HuH-7 (cell line): ENCODE measurements around the gene NMNAT3.

Source experiments
- DNase-seq: peaks from one replicate; pipeline ENCODE4 v3.0.0; 2011; ENCODE audit warnings: low spot score

Gene NMNAT3

DNA sequence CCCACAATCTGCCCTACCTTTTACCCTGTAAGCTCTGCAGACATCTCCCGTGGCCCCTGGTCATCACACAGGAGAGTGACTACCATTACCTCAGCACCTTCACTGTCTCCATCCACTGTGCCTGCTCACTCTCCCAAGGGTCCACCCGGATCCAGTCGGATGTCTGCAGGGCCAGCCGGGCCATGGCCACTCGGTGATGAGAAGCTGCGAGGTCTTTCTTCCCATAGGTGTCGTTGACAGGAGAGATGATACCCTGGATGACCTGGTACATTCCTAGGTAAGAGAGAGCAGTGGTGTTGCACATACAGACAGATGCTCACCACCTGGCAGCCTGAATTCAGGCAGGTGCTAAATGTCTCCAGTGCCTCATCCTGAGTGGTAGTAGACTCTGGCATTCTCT lies 99.0 kb downstream of the NMNAT3 start:
- no peak for DNase-seq

DNA sequence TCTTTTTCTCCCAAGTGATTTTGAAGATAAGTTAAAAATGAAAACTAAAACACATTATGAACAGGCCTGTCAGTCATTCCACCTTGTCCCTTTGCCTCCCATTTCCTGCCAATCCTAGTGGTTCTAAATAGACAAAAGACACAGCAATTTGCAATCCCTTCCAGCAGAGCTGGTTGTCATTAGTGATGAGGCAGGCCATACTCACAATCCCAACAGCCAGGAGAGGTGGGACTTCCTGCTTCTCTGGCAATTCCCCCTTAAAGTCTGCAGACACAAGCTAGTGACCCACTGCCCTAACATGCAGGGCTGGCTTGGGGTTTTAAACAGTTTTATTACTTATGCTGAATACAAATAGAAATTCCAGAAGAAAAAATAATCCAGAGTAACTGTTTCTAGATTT lies 99.9 kb downstream of the NMNAT3 start:
- no peak for DNase-seq

DNA sequence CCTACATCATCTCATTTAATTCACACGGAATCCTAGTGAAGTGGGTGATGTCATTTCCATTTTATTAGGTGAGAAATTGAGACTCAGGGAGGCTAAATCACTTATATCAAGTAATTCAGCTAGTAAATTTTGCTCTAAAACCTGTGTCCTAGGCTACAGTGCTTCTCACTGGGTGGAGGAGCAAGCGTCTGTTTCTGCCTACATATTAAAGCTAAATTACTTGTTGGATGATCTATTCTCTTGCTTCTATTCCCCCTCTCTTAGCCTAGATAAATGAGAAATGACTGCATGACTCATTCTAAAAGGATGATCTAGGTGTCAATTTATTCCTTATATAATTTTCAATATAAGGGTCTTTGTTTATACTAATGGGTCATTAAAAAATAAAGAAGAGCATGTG lies 100.4 kb downstream of the NMNAT3 start:
- DNase-seq = no peak

DNA sequence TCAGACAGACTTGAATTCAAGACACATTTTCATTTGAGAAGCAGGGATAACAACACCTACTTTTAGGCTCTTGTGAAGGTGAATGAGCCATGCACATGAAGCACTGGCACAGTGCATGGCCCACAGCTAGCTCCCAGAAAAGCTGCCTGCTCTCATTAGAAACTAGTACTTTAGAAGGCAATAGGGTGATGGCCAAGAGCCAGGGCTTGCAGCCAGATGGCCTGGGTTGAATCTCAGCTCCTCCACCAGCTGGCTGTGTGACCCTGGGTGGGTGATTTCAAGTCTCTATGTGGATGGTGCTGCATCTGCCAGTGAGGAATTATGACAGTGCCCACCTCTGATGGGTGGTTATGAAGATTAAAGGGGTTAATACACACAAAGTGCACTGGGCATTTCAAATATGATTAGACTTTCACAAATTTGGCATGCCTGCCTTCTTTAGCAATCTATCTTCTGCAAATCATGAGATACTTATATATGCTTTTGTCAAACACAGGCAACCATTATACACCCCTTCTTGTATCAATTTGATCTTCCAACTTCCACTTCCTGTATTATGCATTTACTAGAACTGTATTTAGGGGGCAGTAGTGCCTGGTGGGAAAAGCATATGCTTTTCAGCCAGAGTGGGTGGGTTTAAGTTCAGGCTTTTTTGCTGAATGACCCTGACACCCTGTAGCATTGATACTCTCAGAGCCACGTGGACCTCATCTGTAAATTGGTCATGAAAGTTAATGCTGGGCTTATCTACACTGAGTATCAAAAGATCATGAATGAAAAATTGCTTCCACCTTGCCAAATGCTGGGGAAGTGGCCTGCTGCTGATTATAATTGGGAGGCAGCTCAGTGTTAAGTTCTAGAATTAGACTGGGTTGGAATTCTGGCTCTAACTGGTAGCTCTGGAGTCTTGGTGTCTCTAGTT lies 103.5 kb downstream of the NMNAT3 start:
- no peak for DNase-seq

DNA sequence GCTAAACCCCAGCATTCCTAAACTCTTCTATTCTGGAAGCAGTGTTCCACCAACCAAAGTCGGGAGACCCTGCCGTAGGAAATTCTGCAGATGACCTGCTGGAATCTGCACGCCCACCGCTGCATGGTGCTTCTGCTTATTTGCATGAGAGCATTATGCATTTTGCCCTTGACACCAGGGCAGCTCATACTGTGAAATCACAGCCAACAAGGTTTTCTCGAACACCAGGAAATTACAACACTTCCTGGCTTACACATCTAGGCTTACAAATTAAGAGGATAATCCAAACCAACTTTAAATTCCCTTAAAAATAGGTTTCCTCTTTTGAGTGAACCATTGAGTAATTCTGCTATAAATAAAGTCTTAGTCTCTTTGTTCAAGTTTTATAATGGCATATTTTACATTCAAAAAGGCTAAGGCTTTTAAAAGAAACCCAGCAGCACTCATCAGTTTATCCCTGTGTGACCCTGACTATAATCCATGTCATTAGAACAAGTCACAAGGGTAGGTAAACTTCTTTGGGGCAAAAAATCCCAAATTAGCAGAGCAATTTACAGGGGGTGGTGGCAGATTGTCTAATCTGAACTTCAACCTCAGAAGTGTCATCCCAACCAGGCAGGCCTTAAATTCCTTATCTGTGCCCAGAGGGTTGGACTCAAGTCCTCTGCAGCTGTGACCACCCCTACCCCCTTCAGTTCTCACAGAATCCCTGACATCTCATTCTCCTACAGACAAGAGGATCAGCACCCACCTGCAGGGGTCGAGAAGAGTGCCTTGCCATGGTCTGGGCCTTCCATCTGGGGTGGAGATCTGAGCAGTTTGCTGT lies 104.7 kb downstream of the NMNAT3 start:
- no peak for DNase-seq

DNA sequence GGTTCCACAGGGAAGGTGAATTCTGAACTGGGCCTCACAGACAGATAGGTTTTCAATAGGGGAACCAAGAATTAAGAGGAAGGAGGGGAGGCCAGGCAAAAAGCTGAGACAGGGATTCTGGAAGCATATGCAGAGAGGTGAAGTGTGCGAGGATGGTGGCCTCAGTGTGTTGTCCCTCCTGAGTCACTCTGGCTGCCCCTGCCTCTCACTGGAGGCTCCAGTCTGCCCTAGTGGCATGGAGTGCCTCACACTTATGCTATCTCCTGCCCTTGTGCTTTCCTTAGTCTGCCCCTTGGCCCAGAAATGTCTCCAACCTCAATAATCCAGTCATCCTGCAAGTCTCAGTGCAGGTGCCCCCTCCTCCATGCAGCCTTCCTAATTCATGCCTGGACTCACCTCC lies 106.1 kb downstream of the NMNAT3 start:
- DNase-seq = no peak

DNA sequence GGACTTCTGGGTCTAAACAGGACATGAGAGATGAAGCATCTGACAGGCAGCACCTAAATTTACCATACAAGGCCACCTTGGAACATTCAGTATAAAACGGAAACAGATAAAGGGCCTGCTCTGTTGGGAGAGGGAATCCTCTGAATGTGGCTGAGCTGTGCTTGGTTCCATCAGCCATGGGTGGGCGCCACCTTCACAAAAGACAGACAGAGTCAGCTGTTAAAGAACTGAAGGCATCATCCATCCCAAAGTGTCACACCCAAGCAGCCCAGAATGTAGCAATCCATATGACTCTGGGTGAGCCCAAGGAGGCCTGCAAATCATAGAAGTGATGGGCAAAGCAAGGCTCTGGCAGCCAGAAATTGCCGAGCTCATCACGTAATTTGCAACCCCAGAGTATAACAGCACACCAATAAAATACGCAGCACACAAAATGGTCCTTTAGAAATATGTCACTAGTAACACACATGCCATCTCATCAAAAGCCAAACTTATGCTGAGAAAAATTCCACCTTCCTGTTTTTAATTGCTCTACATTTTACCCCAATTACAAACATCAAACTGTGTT lies 113.4 kb downstream of the NMNAT3 start:
- no peak for DNase-seq

DNA sequence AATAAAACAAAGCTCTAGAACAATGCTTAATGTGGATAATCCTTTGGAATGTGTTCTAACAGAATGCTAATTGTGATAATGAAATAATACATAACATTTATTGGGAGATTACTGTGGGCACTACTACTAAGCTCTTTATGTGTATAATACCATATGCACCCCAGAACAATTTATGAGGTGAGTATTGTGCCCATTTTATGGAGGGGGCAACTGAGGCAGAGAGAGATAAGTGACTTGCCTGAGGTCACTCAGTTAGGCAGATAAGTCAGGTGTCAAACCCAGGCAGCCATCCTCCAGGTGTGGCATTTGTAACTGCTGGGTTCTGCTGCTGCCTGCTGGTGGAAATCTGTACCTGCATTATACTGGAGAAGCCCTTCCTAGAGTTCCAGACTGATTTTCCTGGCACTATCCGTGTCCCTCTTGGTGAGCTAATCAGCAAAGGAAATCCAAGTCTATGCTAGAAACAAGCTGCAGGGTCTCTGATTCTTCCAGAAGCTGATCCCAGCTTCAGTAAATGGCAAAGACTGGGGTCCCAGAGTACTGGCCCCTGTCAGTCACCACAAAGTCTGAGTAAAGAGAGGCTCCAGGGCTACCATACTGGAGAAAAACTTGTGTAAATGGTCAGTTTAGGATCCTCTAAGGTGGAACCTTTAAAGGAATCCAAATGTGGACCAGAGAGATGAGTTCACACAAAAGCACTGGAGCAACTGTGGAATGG lies 115.7 kb downstream of the NMNAT3 start:
- peak; percentile 43 for DNase-seq

DNA sequence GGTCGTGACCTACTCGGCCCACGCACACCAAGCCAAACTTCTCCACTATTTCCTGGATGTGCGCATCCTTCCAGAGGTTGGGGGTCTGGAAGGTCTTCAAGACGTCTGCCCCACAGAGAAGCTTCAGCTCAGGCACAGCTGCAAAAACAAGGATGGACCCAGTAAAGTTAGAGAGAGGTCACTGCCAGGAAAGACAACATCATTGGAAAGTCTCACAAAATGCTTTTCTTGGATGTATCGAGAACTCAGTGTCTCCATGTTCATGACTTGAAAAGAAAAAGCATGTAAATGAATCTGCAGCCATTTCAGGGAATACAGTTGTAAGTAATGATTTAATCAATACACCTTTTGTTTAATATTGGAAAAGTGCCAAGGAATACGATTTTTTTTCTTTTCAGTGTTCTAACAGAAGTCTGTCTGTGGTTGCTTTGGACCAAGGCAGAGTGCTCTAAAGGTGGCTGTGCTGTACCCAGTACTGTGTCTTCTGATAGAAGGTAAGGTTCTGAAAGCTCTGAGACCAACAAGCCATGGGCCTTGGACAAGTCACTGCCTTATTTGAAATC lies 116.4 kb downstream of the NMNAT3 start:
- DNase-seq = no peak

DNA sequence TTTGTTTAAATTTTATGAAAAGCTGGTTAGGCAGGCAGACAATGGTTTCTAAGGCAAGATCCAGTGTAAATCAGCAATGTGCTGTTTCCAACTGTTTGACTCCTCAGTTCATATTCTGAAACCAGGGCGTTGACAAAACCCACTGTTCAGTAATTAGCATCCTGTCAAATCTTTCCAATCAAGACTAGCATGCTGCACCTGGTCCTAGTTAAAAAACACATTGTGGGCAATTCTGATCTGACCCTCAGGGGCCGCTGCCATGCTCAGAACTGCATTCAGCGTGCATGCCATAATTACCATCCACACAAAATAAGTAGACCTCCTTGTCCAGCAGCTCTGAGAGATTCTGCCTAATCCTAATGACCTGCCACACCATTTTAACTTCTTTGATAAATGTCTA lies 117.4 kb downstream of the NMNAT3 start:
- DNase-seq = no peak

DNA sequence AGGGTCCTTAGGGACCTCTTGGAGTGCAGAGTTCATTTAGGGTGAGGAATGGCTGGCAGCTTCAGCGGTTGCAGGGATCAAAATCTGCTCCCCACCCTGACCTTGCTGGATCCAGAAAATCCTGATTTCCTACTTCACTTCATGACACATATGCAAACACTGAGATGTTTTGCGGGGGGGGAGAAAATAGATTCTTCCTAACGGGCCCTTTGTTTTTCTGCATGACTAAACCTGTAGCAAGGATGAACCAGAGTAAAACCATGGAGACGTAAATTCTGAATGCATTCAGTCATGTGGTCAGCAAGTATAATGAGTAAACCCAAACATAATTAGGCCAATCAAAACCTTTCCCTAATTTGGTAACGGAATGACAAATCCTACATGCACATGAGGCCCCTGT lies 118.2 kb downstream of the NMNAT3 start:
- DNase-seq = no peak

DNA sequence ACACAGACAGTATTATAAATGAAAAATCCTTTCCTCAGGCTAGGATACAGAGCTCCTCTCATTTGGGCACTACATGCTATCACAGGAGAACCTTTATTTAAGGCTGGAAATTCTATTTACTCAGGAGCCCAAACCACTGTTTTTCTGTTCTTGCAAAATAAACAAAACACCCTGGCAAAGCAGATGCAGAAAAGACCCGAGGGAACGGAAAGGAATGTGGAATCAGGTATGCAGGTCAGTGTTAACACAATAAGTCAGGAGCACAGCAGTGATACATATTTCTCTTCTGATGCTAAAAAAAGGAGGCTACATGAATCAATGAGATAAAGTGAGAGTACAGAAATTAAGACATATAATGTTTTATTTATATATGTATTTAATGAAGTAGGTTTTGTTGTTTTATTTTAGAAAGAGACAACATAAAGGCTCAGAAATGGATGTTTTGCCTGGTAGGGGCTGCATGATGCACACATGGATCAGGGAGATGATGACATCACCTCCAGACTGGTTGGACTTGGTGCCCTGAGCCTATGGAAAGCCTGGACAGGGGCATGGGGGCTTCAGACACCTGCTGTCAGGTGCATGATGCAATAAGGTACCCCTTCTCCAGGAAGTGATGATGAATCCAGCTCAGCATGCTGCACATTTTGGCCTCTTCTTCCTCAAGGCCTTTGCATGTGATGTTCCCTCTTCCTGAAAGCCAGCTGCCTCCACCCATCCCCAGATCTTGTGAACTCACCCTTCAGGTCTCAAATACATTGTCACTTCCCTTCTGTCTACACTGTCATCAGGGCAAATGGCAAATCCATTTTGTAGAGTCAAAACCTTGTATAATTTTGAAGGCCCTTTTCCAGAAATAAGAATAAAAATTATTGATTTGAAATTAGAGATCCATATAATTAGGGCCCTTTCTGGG lies 119.2 kb downstream of the NMNAT3 start:
- no peak for DNase-seq

DNA sequence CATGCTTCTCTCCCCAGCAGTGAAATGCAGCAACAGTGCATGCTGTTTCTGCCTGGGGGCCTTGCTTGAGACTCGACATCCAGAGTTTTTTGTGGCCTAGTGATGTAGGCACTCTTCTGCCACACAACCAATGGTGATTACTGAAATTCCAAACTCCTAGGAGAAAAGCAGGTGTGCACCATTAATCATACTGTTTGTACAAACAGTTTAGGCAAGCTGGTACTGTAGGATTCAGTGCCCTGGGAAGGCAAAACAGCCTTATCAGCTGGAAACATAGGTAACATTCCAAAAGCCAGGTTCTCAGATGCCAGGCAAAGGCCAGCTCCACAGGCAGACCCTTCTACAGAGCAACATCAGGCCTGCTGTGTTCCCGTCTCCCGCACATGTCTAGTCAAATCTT lies 120.7 kb downstream of the NMNAT3 start:
- no peak for DNase-seq

DNA sequence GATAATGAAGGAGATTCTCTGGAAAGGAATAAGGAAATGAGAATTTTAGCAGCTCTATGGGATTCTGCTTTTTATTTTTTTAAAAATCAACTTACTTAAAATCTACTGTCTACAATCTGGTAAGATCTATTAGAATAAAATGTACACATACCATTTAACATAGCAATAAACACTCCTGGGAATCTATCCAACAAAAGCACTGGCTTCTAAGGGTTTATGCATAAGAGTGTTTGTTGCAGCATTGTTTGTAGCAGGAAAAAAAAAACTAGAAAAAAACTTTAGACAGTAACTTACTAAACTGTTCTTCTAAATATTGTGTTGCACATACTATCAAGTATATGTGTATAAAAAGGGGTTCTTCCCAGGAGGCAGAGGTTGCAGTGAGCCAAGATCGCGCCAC lies 122.5 kb downstream of the NMNAT3 start:
- DNase-seq = no peak

DNA sequence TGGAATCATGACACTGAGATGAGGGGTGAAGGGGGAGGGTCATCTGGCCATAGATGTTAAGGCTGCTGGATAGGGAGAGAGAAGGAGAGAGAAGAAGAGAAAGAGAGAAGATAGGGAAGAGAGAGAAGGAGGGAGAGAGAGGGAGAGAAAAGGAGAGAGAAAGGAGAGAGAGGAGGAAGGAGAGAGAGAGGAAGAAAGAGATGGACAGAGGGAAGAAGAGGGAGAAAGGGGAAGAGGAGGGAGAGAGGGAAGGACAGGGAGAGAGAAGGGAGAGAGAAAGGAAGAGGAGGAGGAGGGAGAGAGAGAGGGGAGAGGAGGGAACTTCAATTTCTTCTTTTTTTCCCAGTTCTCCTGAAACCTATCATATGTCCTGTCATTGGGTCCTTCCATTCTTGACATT lies 123.1 kb downstream of the NMNAT3 start:
- no peak for DNase-seq

DNA sequence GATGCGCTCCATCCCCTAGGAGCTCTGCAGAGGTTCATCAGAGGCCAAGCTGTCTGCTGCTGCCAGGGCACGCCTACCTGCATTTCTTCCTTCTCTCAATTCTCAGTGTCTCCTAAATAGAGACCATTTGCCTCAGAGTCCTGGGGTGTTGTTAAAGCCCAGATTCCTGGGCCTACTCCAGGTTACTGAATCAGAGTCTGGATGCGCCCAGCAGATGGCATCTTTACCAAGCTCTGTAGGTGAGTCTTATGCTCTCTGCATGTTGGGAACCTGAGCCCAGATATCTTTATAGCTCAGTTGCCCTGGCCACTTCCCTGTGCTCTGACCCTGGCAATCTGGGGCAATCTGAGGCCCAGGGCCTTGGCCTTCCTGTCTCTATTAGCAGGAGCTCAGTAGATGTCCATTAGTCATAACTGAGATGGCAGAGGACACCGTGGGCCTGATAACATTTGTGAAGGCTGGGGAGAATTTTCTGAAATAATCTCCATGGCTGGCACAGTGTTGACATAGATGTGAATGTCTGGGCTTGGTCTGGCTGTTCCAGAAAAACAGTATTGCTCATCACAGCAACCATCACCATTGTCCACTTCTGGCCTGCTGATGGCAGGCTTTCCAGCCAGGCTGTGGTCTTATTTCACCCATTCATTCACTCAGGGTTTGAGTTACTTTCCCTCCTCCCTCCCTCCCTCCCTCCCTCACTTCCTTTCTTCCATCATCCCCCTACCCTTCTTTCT lies 125.0 kb downstream of the NMNAT3 start:
- DNase-seq = no peak

DNA sequence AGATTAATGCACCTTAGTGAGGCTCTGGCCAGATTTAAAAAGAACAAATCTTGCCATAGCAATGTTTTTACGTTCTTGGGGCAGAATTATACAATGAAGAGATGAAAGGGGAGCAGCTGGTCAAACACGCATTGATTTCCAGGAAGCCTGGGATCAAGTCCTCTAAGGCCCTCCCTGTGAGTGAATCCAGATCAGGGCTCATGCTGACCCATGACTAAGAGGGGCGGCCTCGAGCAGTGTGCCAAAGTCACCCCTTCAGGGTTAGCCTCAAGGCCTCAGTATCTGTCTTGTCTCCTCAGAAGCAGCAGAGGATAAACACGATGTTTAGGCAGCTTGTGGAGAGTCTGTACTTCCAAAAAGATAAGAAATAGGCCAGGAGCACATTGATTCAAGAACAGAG lies 129.0 kb downstream of the NMNAT3 start:
- no peak for DNase-seq

DNA sequence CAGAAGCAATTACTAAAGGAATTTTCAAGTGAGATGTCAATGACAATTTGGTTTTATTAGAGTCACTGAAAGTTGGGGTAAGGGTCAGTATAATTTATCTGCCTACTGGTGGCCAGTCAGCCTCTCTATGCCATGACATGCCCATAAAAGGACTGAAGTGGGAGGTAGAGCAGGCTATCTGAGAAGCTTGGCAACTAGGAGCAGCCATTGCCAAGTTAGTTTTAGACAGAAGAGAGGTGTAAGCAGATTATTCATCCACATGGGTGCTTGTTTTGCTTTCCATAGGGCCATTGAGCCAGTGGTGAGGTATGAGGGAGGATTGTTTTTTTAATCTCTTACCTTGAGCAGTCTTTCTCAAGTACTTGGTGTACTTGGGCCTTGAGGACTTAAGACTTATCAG lies 130.1 kb downstream of the NMNAT3 start:
- no peak for DNase-seq

DNA sequence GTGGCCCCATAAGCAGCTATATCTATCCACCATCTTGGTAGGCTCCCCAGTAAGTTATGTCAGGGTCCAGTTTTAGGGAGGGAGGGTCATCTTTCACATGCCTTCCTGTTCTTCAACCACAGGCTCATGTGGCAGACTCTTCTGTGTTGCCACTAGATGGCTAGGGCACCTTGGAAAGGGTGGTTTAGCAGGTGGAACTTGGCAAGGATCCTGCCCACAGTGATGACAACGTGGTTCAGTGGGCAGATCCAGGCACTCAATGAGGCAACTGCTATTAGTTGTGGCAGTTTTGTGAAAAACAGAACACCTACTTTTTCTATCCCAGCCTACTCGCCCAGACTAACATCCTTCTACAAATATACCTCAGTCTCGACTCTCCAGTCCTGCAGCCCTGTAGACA lies 131.0 kb downstream of the NMNAT3 start:
- no peak for DNase-seq
